HG03175 (cell line): Measurements from ENCODE around the gene RGL3.
"Not testable (repeated sequence)": the region's sequence is repeated elsewhere in the genome, so short reads cannot be mapped to it uniquely, and the experiment has no call there.

Source experiments
- ATAC-seq: cut with Tn5 transposase; IDR thresholded peaks from one replicate; pipeline ENCODE4 v1.9.1; 2021; ENCODE audit warnings: mild to moderate bottlenecking, moderate library complexity; ENCODE audit not compliant: unreplicated experiment

RGL3 gene

GRCh38 chr19:11450570-11451326 is 31.6 kb upstream of the RGL3 start:
- no peak for ATAC-seq

- no peak for ATAC-seq
These were observed 29.9 kb upstream of the RGL3 start for GRCh38 chr19:11448923-11449554.

- ATAC-seq: no peak
These were observed 29.3 kb upstream of the RGL3 start for GRCh38 chr19:11448410-11448809.

GRCh38 chr19:11447347-11448262 is 28.5 kb upstream of the RGL3 start:
- ATAC-seq: no peak

- ATAC-seq: no peak
These were observed 27.7 kb upstream of the RGL3 start for GRCh38 chr19:11446652-11447301.

- no peak for ATAC-seq
These were observed 27.1 kb upstream of the RGL3 start for GRCh38 chr19:11446271-11446651.

- no peak for ATAC-seq
These were observed 26.0 kb upstream of the RGL3 start for GRCh38 chr19:11445141-11445540.

- ATAC-seq: no peak
These were observed 24.9 kb upstream of the RGL3 start for GRCh38 chr19:11444059-11444458.

- no peak for ATAC-seq
These were observed 18.8 kb upstream of the RGL3 start for GRCh38 chr19:11437955-11438354.

GRCh38 chr19:11435833-11436313 is 16.8 kb upstream of the RGL3 start:
- no peak for ATAC-seq

GRCh38 chr19:11435057-11435832 is 16.1 kb upstream of the RGL3 start, which contains the start of the genes ODAD3 and PRKCSH:
Gene ODAD3 (minus strand): TSS chr19:11435121. CDS start chr19:11435016, 105 bp downstream.
Gene PRKCSH (plus strand): TSS chr19:11435635. CDS start chr19:11436118, 483 bp downstream.
- peak; percentile 88 for ATAC-seq

- ATAC-seq: peak; percentile 14
These were observed 15.6 kb upstream of the RGL3 start for GRCh38 chr19:11434703-11435056.

GRCh38 chr19:11433526-11433925 is 14.4 kb upstream of the RGL3 start:
- not testable (repeated sequence) for ATAC-seq

GRCh38 chr19:11426656-11427055 is 7.5 kb upstream of the RGL3 start:
- no peak for ATAC-seq

GRCh38 chr19:11425719-11426457 is 6.8 kb upstream of the RGL3 start:
- no peak for ATAC-seq

- no peak for ATAC-seq
These were observed 4.7 kb upstream of the RGL3 start for GRCh38 chr19:11423791-11424181.

GRCh38 chr19:11423164-11423790 is 4.2 kb upstream of the RGL3 start:
- no peak for ATAC-seq

GRCh38 chr19:11422163-11423065 is 3.3 kb upstream of the RGL3 start:
- ATAC-seq: peak; percentile 54
